ENCODE measurements around the gene KRTAP10-9. TPM values are rescaled to one million over a fixed set of nuclear protein-coding genes. Genes with fewer than 3 reads are reported as not detected.

Gene KRTAP10-9
- polyA plus RNA-seq, 1 donor (not counting 4 experiments of a cell fraction or from before 2014, with no cell fraction given), result not detected

DNA sequence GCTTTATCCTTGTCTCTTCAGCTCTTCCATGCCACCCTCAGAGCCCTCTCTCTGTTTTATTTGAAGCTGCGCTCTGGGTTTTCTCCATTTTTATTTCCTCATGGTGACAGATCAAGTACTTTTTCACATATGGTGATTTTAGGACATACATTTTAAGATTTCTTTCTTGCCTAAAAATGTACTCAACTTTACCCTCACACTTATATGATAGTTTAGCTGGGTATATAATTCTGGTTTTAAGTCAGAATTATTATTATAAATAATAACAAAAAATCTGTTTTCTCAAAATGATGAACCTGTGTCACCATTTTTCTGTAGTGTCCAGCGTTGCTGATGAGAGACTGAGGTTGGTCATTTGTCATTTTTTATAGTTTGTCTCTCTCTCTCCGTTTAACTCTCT is 45.7 kb upstream of the KRTAP10-9 start:
- Histone ChIP-seq H3K4me1 (ENCODE audit: control insufficient read depth, extremely low read depth, insufficient read depth, low read length) (no peaks in the 10 kb centered on the region), H3K4me3 (ENCODE audit: control insufficient read depth in 2 of 3, extremely low read depth in 1 of 3, insufficient read depth in 2 of 3, low read depth in 1 of 3, low read length in 3 of 3) (no peak overlapping the region), H2AFZ (ENCODE audit: control insufficient read depth, low read length) (no peak overlapping the region), H3K9me1 (ENCODE audit: control insufficient read depth, extremely low read depth, insufficient read depth, low read length) (no peaks in the 10 kb centered on the region), H3K9me3 (ENCODE audit: control insufficient read depth, low read depth, low read length) (peaks cover 11% of the 10 kb centered on the region), H3K27me3 (ENCODE audit: control insufficient read depth, extremely low read depth, insufficient read depth, low read length) (no peaks in the 10 kb centered on the region), H3K27ac (ENCODE audit: control insufficient read depth, insufficient read depth, low read length) (no peak overlapping the region), H3K4me2 (ENCODE audit: control insufficient read depth, extremely low read depth, insufficient read depth, low read depth, low read length) (no peak overlapping the region), H3K9ac (ENCODE audit: control insufficient read depth, extremely low read depth, insufficient read depth, low read length) (no peak overlapping the region), H4K20me1 (ENCODE audit: control insufficient read depth, extremely low read depth, insufficient read depth, low read length) (no peaks in the 10 kb centered on the region), H3K36me3 (ENCODE audit: control insufficient read depth in 2 of 2, extremely low read depth in 1 of 2, insufficient read depth in 2 of 2, low read length in 2 of 2) (no peaks in the 10 kb centered on the region), H3K79me2 (ENCODE audit: control insufficient read depth, insufficient read depth, low read length) (no peaks in the 10 kb centered on the region)
- dilution Hi-C loops (cut with MboI; ENCODE audit: extremely low pct_ligation_motif_present, low sequenced_read_pairs), result no loop called here
- DNase-seq (ENCODE audit: low read depth, low spot score) (no peak), FAIRE-seq (no peak)
- no peak for TF ChIP-seq EZH2 (IDR thresholded peaks at IDR 0.05; ENCODE audit: low read length)
- TF ChIP-seq, protein P1, sequence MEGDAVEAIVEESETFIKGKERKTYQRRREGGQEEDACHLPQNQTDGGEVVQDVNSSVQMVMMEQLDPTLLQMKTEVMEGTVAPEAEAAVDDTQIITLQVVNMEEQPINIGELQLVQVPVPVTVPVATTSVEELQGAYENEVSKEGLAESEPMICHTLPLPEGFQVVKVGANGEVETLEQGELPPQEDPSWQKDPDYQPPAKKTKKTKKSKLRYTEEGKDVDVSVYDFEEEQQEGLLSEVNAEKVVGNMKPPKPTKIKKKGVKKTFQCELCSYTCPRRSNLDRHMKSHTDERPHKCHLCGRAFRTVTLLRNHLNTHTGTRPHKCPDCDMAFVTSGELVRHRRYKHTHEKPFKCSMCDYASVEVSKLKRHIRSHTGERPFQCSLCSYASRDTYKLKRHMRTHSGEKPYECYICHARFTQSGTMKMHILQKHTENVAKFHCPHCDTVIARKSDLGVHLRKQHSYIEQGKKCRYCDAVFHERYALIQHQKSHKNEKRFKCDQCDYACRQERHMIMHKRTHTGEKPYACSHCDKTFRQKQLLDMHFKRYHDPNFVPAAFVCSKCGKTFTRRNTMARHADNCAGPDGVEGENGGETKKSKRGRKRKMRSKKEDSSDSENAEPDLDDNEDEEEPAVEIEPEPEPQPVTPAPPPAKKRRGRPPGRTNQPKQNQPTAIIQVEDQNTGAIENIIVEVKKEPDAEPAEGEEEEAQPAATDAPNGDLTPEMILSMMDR (optimal IDR thresholded peaks at IDR 0.05 in 1 of 3, IDR thresholded peaks at IDR 0.05 in 1 of 3, conservative IDR thresholded peaks at IDR 0.05 in 1 of 3; ENCODE audit: extremely low read depth in 1 of 3, insufficient read depth in 2 of 3, low read length in 3 of 3), result no peak

DNA sequence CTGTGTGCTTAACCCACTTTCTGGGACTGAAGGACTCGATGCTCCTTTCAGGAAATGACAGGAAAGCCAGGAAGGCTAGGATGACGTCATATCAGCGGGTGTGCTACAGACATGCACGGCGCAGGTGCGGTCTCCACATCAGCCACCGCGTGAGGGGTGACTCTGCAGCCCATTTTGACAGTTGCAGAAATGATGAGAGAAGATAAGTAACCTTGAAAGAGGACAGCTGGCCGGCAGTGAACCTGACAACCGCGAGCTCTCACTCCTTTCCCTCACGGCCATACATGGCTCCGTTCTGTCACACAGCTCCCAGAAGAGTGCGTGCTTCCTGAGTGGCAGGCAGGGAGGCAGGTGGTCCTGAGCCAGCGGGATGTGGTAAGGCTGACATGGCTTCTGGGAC is 44.8 kb upstream of the KRTAP10-9 start:
- H4K20me1 ChIP-seq (ENCODE audit: control insufficient read depth, extremely low read depth, insufficient read depth, low read length), result no peaks in the 10 kb centered on the region
- no peak overlapping the region for H2AFZ ChIP-seq (ENCODE audit: control insufficient read depth, low read length)
- no peaks in the 10 kb centered on the region for H3K4me1 ChIP-seq (ENCODE audit: control insufficient read depth, extremely low read depth, insufficient read depth, low read length)
- no peak for DNase-seq (ENCODE audit: low read depth, low spot score)
- H3K9ac ChIP-seq (ENCODE audit: control insufficient read depth, extremely low read depth, insufficient read depth, low read length), result no peak overlapping the region
- dilution Hi-C loops (cut with MboI; ENCODE audit: extremely low pct_ligation_motif_present, low sequenced_read_pairs), result no loop called here
- H3K27me3 ChIP-seq (ENCODE audit: control insufficient read depth, extremely low read depth, insufficient read depth, low read length), result no peaks in the 10 kb centered on the region
- no peak overlapping the region for H3K4me2 ChIP-seq (ENCODE audit: control insufficient read depth, extremely low read depth, insufficient read depth, low read depth, low read length)
- no peaks in the 10 kb centered on the region for H3K36me3 ChIP-seq (ENCODE audit: control insufficient read depth in 2 of 2, extremely low read depth in 1 of 2, insufficient read depth in 2 of 2, low read length in 2 of 2)
- FAIRE-seq, result no peak
- H3K9me1 ChIP-seq (ENCODE audit: control insufficient read depth, extremely low read depth, insufficient read depth, low read length), result no peaks in the 10 kb centered on the region
- H3K9me3 ChIP-seq (ENCODE audit: control insufficient read depth, low read depth, low read length), result peaks cover 11% of the 10 kb centered on the region
- H3K79me2 ChIP-seq (ENCODE audit: control insufficient read depth, insufficient read depth, low read length), result no peaks in the 10 kb centered on the region
- no peak overlapping the region for H3K27ac ChIP-seq (ENCODE audit: control insufficient read depth, insufficient read depth, low read length)
- H3K4me3 ChIP-seq (ENCODE audit: control insufficient read depth in 2 of 3, extremely low read depth in 1 of 3, insufficient read depth in 2 of 3, low read depth in 1 of 3, low read length in 3 of 3), result no peak overlapping the region
- no peak for TF ChIP-seq EZH2 (IDR thresholded peaks at IDR 0.05; ENCODE audit: low read length)
- TF ChIP-seq, protein P1 (optimal IDR thresholded peaks at IDR 0.05 in 1 of 3, IDR thresholded peaks at IDR 0.05 in 1 of 3, conservative IDR thresholded peaks at IDR 0.05 in 1 of 3; ENCODE audit: extremely low read depth in 1 of 3, insufficient read depth in 2 of 3, low read length in 3 of 3), result no peak
